HG03103 (cell line): ENCODE results near the gene ATP5MC3.
A peak's percentile ranks its signal among the peaks of the same experiment; 100 is the strongest.

Experiments used
- ATAC-seq: cut with Tn5 transposase; IDR thresholded peaks from one replicate; pipeline ENCODE4 v1.9.1; 2021; ENCODE audit warnings: low read depth; ENCODE audit not compliant: unreplicated experiment

The ATP5MC3 gene

DNA sequence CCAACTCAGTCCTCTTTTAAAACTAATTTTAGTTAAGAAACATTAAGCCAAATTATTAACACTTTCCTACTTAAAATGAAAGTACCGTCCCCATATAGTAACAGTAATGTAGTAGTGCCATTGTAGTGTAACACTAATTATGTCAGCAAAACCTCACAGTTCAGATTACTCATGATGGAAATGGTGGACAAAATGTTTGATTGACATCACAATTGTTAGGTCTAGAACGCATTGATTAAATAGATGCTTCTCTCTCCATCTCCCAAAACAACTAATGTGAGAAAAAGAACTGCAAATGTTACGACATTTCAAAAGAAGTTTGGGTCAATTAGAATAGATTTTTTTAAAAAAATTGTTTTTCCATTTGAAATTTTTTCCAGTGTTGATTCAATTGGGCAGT is 12.3 kb downstream of the ATP5MC3 start:
- no peak for ATAC-seq

- ATAC-seq = peak; percentile 11
Measured at GRCh38 chr2:175168564-175168945, 13.0 kb downstream of the ATP5MC3 start.

DNA sequence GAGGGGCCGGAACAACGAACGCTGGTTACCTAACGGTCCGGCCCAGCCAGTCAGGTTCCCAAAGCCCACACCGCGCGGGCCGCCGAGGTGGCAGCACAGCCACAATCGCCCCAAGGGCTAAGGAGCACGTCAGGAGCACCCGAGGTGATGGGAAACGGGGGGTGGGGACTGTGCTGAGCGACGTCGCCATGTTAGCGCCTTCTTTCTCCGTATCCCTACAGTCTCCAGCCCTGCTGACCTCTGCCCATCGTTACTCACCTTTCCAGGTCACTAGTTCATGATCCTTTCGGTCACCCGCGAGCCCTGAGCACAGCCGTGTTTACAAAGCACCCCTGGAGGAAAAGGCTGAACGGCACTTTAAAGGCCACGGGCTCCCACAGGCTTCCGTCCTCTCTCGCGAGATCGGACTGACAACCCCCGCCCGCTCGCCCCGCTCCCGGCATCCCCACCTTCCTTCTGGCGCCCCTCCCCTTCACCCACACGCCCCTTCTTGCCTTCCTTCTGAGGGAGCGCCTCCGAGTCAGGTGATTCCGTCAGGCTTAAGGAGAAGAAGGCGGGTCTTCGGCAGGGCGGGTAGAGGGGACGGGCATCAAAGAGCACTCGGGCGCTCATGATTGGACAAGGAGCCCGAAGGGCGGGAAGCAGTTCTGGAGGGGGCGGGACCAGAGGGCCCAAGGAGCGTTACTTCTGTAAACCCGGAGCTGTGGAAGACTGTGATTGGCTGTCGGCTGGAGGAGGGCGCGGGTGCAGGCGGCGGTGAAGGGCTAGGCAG is 13.5 kb downstream of the ATP5MC3 start, which contains the start of gene ATF2:
ATF2 (minus strand) TSS at position 412 of the 772 bp plus-strand sequence. CDS start 31,760 bp downstream, outside the sequence.
- peak; percentile 93 for ATAC-seq

DNA sequence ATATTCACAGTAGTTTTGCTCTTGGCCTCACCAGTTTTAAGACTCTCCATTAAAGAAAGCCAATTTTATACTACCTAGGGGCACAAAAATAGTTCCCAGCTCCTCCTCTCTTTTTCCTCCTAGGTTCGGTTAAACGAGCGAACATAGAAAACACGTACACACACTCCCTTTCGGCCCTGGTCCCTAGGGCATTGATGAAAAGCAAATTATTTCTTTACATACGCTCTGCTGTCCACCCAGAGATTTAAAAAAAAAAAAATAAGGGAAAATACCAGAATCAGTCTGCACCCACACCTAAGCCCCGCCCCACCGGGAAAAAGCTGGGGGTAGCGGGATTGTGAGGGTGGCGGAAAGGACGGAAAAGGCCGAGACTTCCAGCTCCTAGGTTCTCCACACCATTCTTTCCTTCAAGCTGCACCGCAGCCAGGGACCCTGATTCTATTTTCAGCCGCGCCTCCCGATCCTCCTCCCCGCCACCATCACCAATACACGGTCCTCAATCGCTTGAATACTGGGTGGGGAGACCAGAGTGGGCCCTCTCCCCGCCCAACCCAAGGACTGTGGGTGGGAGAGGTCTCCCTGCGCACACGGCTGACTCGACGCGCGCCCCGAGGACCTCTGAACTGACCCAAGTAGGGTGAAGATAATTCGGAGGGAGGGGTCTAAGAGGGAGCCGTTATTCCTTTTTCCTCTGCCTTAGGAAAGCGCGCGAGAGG is 14.3 kb downstream of the ATP5MC3 start:
- ATAC-seq = peak; percentile 0

DNA sequence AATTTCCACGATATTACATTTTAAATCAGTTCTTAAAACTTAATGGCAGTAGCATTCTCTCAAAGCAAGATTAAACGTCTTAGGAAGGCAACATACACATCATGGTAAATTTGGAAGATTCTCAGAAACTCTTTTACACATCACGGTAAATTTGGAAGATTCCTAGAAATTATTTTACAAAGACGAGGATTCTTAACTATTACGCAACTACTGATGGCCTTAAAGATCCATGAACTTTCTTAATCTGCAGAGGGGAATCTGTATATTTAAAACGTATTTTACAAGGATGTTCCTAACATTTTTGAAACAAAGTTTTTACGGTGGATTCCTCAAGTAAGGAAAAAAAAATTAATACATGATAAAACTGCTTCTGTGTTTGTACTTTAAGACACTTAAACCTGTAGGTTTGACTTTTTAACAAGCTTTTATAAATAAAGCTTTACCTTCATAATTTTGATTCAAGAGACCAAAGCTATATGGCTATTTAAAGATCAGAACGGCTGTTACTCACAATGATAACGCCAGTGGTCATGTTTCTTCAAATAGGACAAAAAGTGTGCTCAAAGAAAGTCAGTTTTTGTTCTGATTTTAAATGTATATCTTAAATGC is 15.2 kb downstream of the ATP5MC3 start:
- ATAC-seq = no peak

- ATAC-seq = no peak
Measured at GRCh38 chr2:175164235-175164634, 17.3 kb downstream of the ATP5MC3 start.

GRCh38 chr2:175158894-175159293 is 22.6 kb downstream of the ATP5MC3 start:
- no peak for ATAC-seq

DNA sequence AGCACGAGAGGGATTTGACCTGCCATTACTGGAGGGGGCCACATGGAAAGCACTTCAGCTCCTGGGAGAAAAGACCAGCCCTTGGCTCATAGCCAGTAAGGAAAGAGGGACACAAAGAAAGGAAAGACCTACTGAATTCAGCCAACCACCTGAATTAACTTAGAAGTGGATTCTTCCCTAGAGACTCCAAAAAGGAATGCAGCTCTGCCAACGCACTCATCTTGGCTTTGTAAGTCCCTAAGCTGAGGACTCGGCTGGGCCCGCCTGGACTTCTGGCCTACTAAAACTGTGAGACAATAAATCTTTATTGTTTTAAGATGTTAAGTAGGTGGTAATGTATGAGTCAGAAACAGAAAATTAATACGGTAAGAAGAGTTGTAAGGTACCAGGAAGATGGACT is 25.0 kb downstream of the ATP5MC3 start:
- ATAC-seq = no peak

DNA sequence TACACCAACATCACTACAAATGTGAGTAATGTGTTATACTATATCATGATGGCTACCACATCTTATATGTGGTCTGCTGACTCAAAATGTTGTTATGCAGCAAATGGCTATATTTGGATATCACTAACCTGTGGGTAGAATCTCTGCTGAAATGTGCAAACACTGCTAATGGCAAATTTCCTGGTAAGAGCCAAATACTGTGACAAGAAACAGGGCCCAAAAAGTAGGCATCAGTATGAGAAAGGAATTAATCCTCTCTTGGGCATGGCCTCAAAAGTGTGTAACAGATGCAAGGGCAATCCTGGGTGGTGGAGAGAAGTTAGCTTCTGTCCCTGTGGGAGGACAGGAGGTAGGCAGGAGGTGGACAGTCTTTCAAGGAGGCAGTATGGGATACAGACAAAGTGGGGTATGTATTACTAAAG is 26.8 kb downstream of the ATP5MC3 start:
- ATAC-seq = peak; percentile 80

- ATAC-seq = peak; percentile 63
Measured at GRCh38 chr2:175152242-175152641, 29.3 kb downstream of the ATP5MC3 start.

- ATAC-seq = no peak
Measured at GRCh38 chr2:175151791-175152190, 29.7 kb downstream of the ATP5MC3 start.

DNA sequence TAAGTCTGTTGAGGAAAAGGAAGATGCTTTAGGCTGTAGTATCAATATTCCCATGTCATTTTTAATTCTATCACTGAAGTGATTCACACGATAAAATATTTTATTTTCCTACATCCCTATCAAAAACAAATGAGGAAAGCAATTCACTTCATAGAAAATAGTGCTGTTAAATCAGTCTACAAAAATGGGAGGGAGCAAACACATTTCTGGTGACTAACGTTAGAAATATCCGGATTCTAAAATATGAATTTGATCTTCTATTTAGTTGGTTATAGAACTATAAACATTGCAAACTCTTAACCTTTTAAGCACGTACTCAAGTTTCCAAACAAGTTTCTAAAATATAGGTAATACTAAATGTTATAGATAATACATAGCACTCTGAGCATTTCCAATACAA is 34.3 kb downstream of the ATP5MC3 start:
- ATAC-seq = no peak

- no peak for ATAC-seq
Measured at GRCh38 chr2:175143678-175144077, 37.8 kb downstream of the ATP5MC3 start.

DNA sequence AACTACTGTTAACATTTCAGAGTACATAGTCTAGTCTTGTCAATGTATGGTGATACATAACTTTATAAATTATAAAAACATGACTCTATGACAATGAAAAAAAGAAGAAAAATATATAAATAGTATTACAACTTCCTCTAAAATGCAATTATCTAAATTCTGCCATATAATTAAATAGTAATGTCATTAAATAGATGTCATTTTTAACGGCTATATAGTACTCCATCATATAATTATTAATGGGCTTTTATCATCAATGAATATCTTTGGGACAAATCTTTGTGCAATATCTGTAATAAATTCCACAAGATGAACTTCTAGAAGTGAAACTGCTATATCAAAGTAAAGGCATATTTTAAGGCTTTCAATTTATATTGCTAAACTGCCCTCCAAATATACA is 38.3 kb downstream of the ATP5MC3 start:
- no peak for ATAC-seq

- no peak for ATAC-seq
Measured at GRCh38 chr2:175140332-175140731, 41.2 kb downstream of the ATP5MC3 start.

DNA sequence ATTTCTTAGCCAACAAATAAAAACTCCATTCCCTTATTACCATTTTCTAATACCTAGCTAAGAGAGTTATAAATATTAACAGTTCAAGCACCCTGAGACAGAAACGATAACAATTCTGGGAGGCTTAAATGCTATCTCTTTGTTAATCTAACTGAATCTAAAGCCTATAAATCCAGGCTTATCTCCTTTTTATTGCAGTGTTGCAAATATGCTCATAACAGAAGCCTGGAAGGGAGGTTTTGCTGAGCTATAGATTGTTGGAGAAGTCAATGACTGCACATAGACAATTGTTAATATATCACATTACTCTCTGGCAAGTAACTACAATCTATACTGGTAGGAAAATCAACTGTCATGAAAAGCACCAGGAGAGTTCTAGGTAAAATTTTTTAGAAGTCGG is 43.7 kb downstream of the ATP5MC3 start:
- ATAC-seq = no peak

- ATAC-seq = peak; percentile 57
Measured at GRCh38 chr2:175136334-175137215, 44.9 kb downstream of the ATP5MC3 start.

GRCh38 chr2:175135862-175136261 is 45.6 kb downstream of the ATP5MC3 start:
- ATAC-seq = no peak

DNA sequence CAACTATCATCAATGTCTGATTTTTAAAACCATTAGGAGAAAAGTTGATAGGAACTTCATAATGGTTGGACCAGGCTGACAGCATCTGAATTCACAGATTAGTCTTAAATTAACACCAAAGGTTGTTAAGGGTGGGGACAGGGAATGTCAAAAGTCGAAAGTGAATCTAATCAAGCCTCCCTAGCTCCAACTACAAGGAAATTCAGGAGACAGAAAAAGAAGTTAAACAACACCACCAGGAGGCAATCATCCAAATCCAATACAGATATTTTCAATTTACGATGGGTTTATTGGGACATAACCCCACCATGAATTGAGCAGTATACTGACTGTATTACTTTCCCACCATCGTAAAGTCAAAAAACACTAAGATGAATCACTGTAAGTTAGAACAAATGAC is 46.3 kb downstream of the ATP5MC3 start:
- ATAC-seq = no peak

GRCh38 chr2:175131252-175131651 is 50.3 kb downstream of the ATP5MC3 start:
- ATAC-seq = no peak

DNA sequence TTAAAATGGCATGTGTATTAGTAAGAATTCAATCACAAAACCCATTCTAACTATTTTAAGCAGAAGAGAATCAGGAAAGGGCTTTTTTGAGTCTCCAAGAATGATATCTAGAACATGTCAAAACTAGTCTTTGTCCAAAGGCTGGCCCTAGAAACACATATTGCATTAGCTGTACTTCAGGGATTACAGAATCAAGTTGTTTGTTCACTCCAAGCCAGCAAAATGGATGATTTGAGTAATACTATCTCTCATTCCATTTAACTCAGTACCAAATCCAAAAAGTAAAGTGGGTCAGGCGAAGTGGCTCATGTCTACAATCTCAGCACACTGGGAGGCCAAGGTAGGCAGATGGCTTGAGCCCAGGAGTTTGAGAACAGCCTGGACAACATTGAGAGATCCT is 54.8 kb downstream of the ATP5MC3 start:
- no peak for ATAC-seq
